H1 (cell line): ENCODE results near the gene ESPNL. TPM values are rescaled to one million over a fixed set of nuclear protein-coding genes. Genes with fewer than 3 reads are reported as not detected.

Experiments
- CTCF ChIA-PET: fragments of 300-600 bp; sonication (Branson Sonifier 250); formaldehyde crosslinking; loops from one replicate; lab custom pipeline; 2021; ENCODE audit not compliant: partially characterized antibody; lab: Charles Lee
- POLR2A ChIA-PET: fragments of 300-600 bp; sonication (Branson Sonifier 250); formaldehyde crosslinking; loops from one replicate; lab custom pipeline; 2021; ENCODE audit warnings: inconsistent platforms; ENCODE audit not compliant: partially characterized antibody; lab: Charles Lee
- DNase-seq, 2 experiments: peaks; one replicate each; pipeline versions ENCODE4 v3.0.0 to v3.0.0-alpha.2; 2010 to 2022; ENCODE audit warnings: low spot score in 2 of 2, low read depth in 1 of 2, mixed read lengths in 1 of 2
- FAIRE-seq: peaks from 2 replicates; lab custom pipeline; 2011; peaks lifted over from hg19 to GRCh38; lab: Jason Lieb, UNC
- H2AFZ ChIP-seq: 2 replicates; pipeline ENCODE4 v1.8.1; 2012; ENCODE audit warnings: low read length, inconsistent platforms
- H2AK5ac ChIP-seq: 2 replicates; pipeline ENCODE4 v1.6.1; 2013; ENCODE audit warnings: low read depth, low read length
- H2BK120ac ChIP-seq: replicated peaks from 2 replicates; pipeline ENCODE3; 2013; ENCODE audit warnings: low read depth, low read length, inconsistent platforms
- H2BK12ac ChIP-seq: 2 replicates; pipeline ENCODE4 v1.6.1; 2013; ENCODE audit warnings: low read depth, low read length
- H2BK15ac ChIP-seq: 2 replicates; pipeline ENCODE4 v1.6.1; 2013; ENCODE audit warnings: low read length
- H2BK20ac ChIP-seq: 2 replicates; pipeline ENCODE4 v1.6.1; 2013; ENCODE audit warnings: low read length
- H2BK5ac ChIP-seq: 2 replicates; pipeline ENCODE4 v1.6.1; 2013; ENCODE audit warnings: low read depth, low read length
- H3K14ac ChIP-seq: 2 replicates; pipeline ENCODE4 v1.6.1; 2013; ENCODE audit warnings: inconsistent platforms; ENCODE audit not compliant: insufficient read length
- H3K18ac ChIP-seq: 2 replicates; pipeline ENCODE4 v1.6.1; 2013; ENCODE audit warnings: low read length; ENCODE audit errors: extremely low read depth
- H3K23ac ChIP-seq: 2 replicates; pipeline ENCODE4 v1.6.1; 2013; ENCODE audit warnings: inconsistent platforms; ENCODE audit not compliant: insufficient read length
- H3K23me2 ChIP-seq: 2 replicates; pipeline ENCODE4 v1.6.1; 2013; ENCODE audit warnings: low read depth, low read length
- H3K27ac ChIP-seq: 2 replicates; pipeline ENCODE4 v1.6.1; 2011; ENCODE audit warnings: low read depth, low read length, inconsistent platforms
- H3K27me3 ChIP-seq, 4 experiments: replicated peaks in 1 of 4; 1 replicate in 1 of 4; 2 replicates in 3 of 4; pipeline versions ENCODE4 v1.6.1 to v1.8.1; 2011 to 2013; ENCODE audit warnings: low read length in 3 of 4, mild to moderate bottlenecking in 3 of 4, inconsistent platforms in 2 of 4, mixed read lengths in 2 of 4, moderate library complexity in 1 of 4; ENCODE audit not compliant: control insufficient read depth in 3 of 4, insufficient read depth in 3 of 4; ENCODE audit errors: extremely low read depth in 1 of 4
- H3K36me3 ChIP-seq, 4 experiments: 2 replicates each; pipeline versions ENCODE4 v1.6.1 to v1.8.1; 2011 to 2013; ENCODE audit warnings: mild to moderate bottlenecking in 4 of 4, low read length in 3 of 4, moderate library complexity in 2 of 4, control low read depth in 1 of 4, inconsistent platforms in 1 of 4; ENCODE audit not compliant: insufficient read depth in 4 of 4, control insufficient read depth in 2 of 4
- H3K4ac ChIP-seq: replicated peaks from 2 replicates; pipeline ENCODE3; 2013; ENCODE audit warnings: low read length, low read depth, mixed read lengths, inconsistent platforms; ENCODE audit not compliant: insufficient read length
- H3K4me1 ChIP-seq, 4 experiments: replicated peaks in 1 of 4; 1 replicate in 1 of 4; 2 replicates in 3 of 4; pipeline versions ENCODE4 v1.6.1 to v1.8.1; 2011 to 2013; ENCODE audit warnings: low read length in 3 of 4, inconsistent platforms in 2 of 4, mixed read lengths in 1 of 4; ENCODE audit not compliant: insufficient read depth in 4 of 4, control insufficient read depth in 3 of 4
- H3K4me2 ChIP-seq, 2 experiments: 2 replicates each; pipeline versions ENCODE4 v1.6.1 to v1.8.1; 2011 to 2013; ENCODE audit warnings: low read depth in 2 of 2, low read length in 2 of 2, control low read depth in 1 of 2, inconsistent platforms in 1 of 2, mild to moderate bottlenecking in 1 of 2; ENCODE audit not compliant: insufficient read depth in 1 of 2
- H3K4me3 ChIP-seq, 4 experiments: fragments of 200-600, 300-600 bp in 1 of 4; sonication (generic), shearing (Covaris generic), sonication (Bioruptor Twin) in 1 of 4; 2 replicates each; pipeline versions ENCODE4 v1.5.1 to v1.8.1; 2011 to 2016; ENCODE audit warnings: low read length in 4 of 4, low read depth in 3 of 4, control low read depth in 2 of 4, inconsistent platforms in 2 of 4, mild to moderate bottlenecking in 2 of 4, mixed read lengths in 1 of 4, moderate library complexity in 1 of 4; ENCODE audit not compliant: insufficient read depth in 2 of 4; ENCODE audit errors: extremely low read depth in 1 of 4
- H3K56ac ChIP-seq: replicated peaks from 2 replicates; pipeline ENCODE3; 2013; ENCODE audit warnings: low read depth, mild to moderate bottlenecking, mixed read lengths, low read length, inconsistent platforms; ENCODE audit not compliant: insufficient read length
- H3K79me1 ChIP-seq: 2 replicates; pipeline ENCODE4 v1.6.1; 2013; ENCODE audit warnings: low read depth, low read length, control low read depth
- H3K79me2 ChIP-seq, 2 experiments: 2 replicates each; pipeline versions ENCODE4 v1.6.1 to v1.8.1; 2012 to 2013; ENCODE audit warnings: low read length in 2 of 2, mild to moderate bottlenecking in 2 of 2, inconsistent platforms in 1 of 2; ENCODE audit not compliant: insufficient read depth in 2 of 2, control insufficient read depth in 1 of 2
- H3K9ac ChIP-seq, 4 experiments: replicated peaks in 1 of 4; 1 replicate in 1 of 4; 2 replicates in 3 of 4; pipeline versions ENCODE4 v1.6.1 to v1.8.1; 2011 to 2013; ENCODE audit warnings: low read depth in 3 of 4, low read length in 3 of 4, control low read depth in 2 of 4, mild to moderate bottlenecking in 2 of 4, moderate library complexity in 2 of 4, inconsistent platforms in 1 of 4; ENCODE audit errors: extremely low read depth in 1 of 4
- H3K9me3 ChIP-seq, 2 experiments: 2 replicates each; pipeline versions ENCODE4 v1.6.1 to v1.8.1; 2012 to 2013; ENCODE audit warnings: mild to moderate bottlenecking in 2 of 2, moderate library complexity in 2 of 2, control low read depth in 1 of 2, inconsistent platforms in 1 of 2, low read depth in 1 of 2, low read length in 1 of 2, mixed read lengths in 1 of 2; ENCODE audit not compliant: insufficient read depth in 2 of 2
- H4K20me1 ChIP-seq, 2 experiments: replicated peaks in 1 of 2; 2 replicates each; pipeline versions ENCODE3 to v1.8.1; 2011 to 2013; ENCODE audit warnings: inconsistent platforms in 2 of 2, low read length in 2 of 2, mild to moderate bottlenecking in 1 of 2; ENCODE audit not compliant: insufficient read depth in 2 of 2, control insufficient read depth in 1 of 2
- H4K5ac ChIP-seq: 2 replicates; pipeline ENCODE4 v1.6.1; 2013; ENCODE audit warnings: low read length, low read depth, mixed read lengths, inconsistent platforms; ENCODE audit not compliant: insufficient read length
- H4K8ac ChIP-seq: 2 replicates; pipeline ENCODE4 v1.8.0; 2013; ENCODE audit warnings: mild to moderate bottlenecking, moderate library complexity, low read length, inconsistent platforms; ENCODE audit not compliant: insufficient read depth; ENCODE audit errors: extremely low read depth
- H4K91ac ChIP-seq: replicated peaks from 2 replicates; pipeline ENCODE3; 2013; ENCODE audit warnings: low read length, mixed read lengths, inconsistent platforms; ENCODE audit not compliant: insufficient read length
- BRCA1 ChIP-seq: IDR thresholded peaks from 2 replicates; pipeline ENCODE4 v1.6.1; 2012; ENCODE audit warnings: low read depth, low read length, improper control_type of control experiment
- EZH2 ChIP-seq: fragments of 200-600 bp; sonication (generic); IDR thresholded peaks from 2 replicates; pipeline ENCODE4 v1.7.1; 2012; ENCODE audit warnings: low read depth, mild to moderate bottlenecking, moderate library complexity, low read length, inconsistent platforms; ENCODE audit not compliant: severe bottlenecking
- KDM4A ChIP-seq: IDR thresholded peaks from one replicate; pipeline ENCODE4 v1.7.1; 2012; ENCODE audit warnings: low read depth, mild to moderate bottlenecking, moderate library complexity, low read length, inconsistent platforms; ENCODE audit not compliant: severe bottlenecking
- SIRT6 ChIP-seq: IDR thresholded peaks from one replicate; pipeline ENCODE4 v1.7.1; 2012; ENCODE audit warnings: low read length, inconsistent platforms
- SUZ12 ChIP-seq: fragments of 200-600 bp; sonication (generic); IDR thresholded peaks from 2 replicates; pipeline ENCODE4 v1.6.1; 2012; ENCODE audit warnings: mild to moderate bottlenecking, inconsistent platforms, low read length, moderate library complexity, mixed read lengths
- TEAD4 ChIP-seq: IDR thresholded peaks from 2 replicates; pipeline ENCODE4 v1.6.1; 2012; ENCODE audit warnings: low read depth, low read length, inconsistent platforms, mixed read lengths
- WGBS, 2 experiments: shearing (Covaris generic) in 1 of 2; methylation state at CpG; one replicate each; pipeline versions ENCODE4 v1.1.6 to v1.1.7; 2013 to 2015; ENCODE audit warnings: low lambda C conversion rate in 2 of 2, mixed read lengths in 2 of 2, inconsistent platforms in 1 of 2, low coverage in 1 of 2, missing lambda C conversion rate in 1 of 2; ENCODE audit not compliant: insufficient replicate concordance in 2 of 2, insufficient coverage in 1 of 2, insufficient read length in 1 of 2; ENCODE audit errors: extremely low coverage in 1 of 2, missing lambda C conversion rate in 1 of 2; 5-methylcytosine and 5-hydroxymethylcytosine counted together
- polyA plus RNA-seq, 7 experiments: library from polyadenylated mRNA; depleted of rRNA in 3 of 7; stranded (reverse) in 5 of 7; unstranded in 2 of 7; fragments of >200 nt in 5 of 7; fragments of 200-250 nt in 2 of 7; gene quantifications; 1 replicate in 5 of 7; 2 replicates in 1 of 7; 4 replicates in 1 of 7; pipeline versions ENCODE4 v1.2.1 to v1.2.3, GENCODE V29; 2011 to 2013; ENCODE audit warnings: missing spikeins in 2 of 7, mixed read lengths in 2 of 7
- total RNA-seq: library from RNA; stranded (reverse); fragmentation: NEBNext Ultra II Directional; extraction: Animal tissue kit (Norgen Biotek cat#: 25700); gene quantifications from 2 replicates; pipeline ENCODE4 v1.2.1, GENCODE V29; 2021

Gene ESPNL
- total and polyA plus RNA-seq, 2 of the 8 experiments (the other 6 are each of a cell fraction or from before 2014, with no cell fraction given) = 0.68 to 1.3 TPM

- Histone ChIP-seq H3K79me1 (no peaks in the 10 kb centered on the region), H2AFZ (no peak overlapping the region), H3K27me3 (no peaks in the 10 kb centered on the region), H3K4ac (no peak overlapping the region), H3K14ac (no peak overlapping the region), H3K18ac (no peak overlapping the region), H3K4me1 (peaks cover 0 to 2% (median 0%) of the 10 kb centered on the region in 4 experiments; a peak in 3 of 7 replicates), H4K5ac (no peak overlapping the region), H4K20me1 (no peaks in the 10 kb centered on the region), H2BK5ac (no peak overlapping the region), H4K8ac (no peak overlapping the region), H2BK120ac (no peak overlapping the region), H3K36me3 (no peaks in the 10 kb centered on the region), H3K4me3 (no peak overlapping the region), H3K79me2 (peaks cover 0 to 6% of the 10 kb centered on the region in 2 experiments; a peak in 1 of 4 replicates), H2BK20ac (no peak overlapping the region), H3K9me3 (no peaks in the 10 kb centered on the region; a peak in 1 of 4 replicates), H3K9ac (no peak overlapping the region), H2BK12ac (no peak overlapping the region), H2BK15ac (no peak overlapping the region), H2AK5ac (no peak overlapping the region), H3K27ac (no peak overlapping the region), H3K56ac (no peak overlapping the region), H3K23me2 (peaks cover 3% of the 10 kb centered on the region), H3K4me2 (no peak overlapping the region), H4K91ac (no peak overlapping the region), H3K23ac (no peak overlapping the region)
- FAIRE-seq (no peak), DNase-seq (no peak)
- POLR2A ChIA-PET = interaction anchor here (0.6 to 0.9 kb wide), 2 partner anchors 19 to 73 kb away, joined by 3 to 4 read pairs; no protein-coding TSS in a partner anchor
- CTCF ChIA-PET = interaction anchor here (0.6 kb wide), 1 partner anchor 20 kb away, joined by 3 read pairs; no protein-coding TSS in a partner anchor
- 90% methylated on average over 3 of the region's 3 CpGs; no CpG with 5 or more reads in 1 of the 2 experiments for WGBS, 2 experiments
- TF ChIP-seq KDM4A (no peak), TEAD4 (no peak), EZH2 (no peak), BRCA1 (no peak), SUZ12 (no peak), SIRT6 (no peak)
Measured at GRCh38 chr2:238055841-238056240, 44.3 kb upstream of the ESPNL start.
